Central memory CD8-positive, alpha-beta T cell (primary cell): ENCODE data around the gene LRPPRC.

Experiments
- ATAC-seq: fragments of 150-1000 bp; cut with Tn5 transposase; replicated peaks from 2 replicates; pipeline ENCODE4 v1.10.0; 2022; ENCODE audit warnings: mild to moderate bottlenecking, moderate FRiP score, moderate number of reproducible peaks; ENCODE audit not compliant: poor library complexity, severe bottlenecking; ENCODE audit errors: extremely low read depth
- DNase-seq, 2 donors: peaks; one replicate each; pipeline ENCODE4 v3.0.0; 2021; ENCODE audit warnings: low spot score in 2 of 2
- H3K27ac Mint-ChIP-seq: one replicate; pipeline ENCODE4 v1.8.0; 2022; ENCODE audit warnings: low read depth, mild to moderate bottlenecking, moderate library complexity, mixed read lengths
- H3K27me3 Mint-ChIP-seq: one replicate; pipeline ENCODE4 v1.8.0; 2022; ENCODE audit warnings: mixed read lengths
- H3K36me3 Mint-ChIP-seq: one replicate; pipeline ENCODE4 v1.8.0; 2022; ENCODE audit warnings: mild to moderate bottlenecking, moderate library complexity, mixed read lengths; ENCODE audit not compliant: insufficient read depth
- H3K4me1 Mint-ChIP-seq: one replicate; pipeline ENCODE4 v1.8.0; 2022; ENCODE audit warnings: mixed read lengths
- H3K4me3 Mint-ChIP-seq: one replicate; pipeline ENCODE4 v1.8.0; 2022; ENCODE audit warnings: mild to moderate bottlenecking, moderate library complexity, mixed read lengths
- H3K9me3 Mint-ChIP-seq: one replicate; pipeline ENCODE4 v1.8.0; 2022; ENCODE audit warnings: mixed read lengths

Gene LRPPRC

DNA sequence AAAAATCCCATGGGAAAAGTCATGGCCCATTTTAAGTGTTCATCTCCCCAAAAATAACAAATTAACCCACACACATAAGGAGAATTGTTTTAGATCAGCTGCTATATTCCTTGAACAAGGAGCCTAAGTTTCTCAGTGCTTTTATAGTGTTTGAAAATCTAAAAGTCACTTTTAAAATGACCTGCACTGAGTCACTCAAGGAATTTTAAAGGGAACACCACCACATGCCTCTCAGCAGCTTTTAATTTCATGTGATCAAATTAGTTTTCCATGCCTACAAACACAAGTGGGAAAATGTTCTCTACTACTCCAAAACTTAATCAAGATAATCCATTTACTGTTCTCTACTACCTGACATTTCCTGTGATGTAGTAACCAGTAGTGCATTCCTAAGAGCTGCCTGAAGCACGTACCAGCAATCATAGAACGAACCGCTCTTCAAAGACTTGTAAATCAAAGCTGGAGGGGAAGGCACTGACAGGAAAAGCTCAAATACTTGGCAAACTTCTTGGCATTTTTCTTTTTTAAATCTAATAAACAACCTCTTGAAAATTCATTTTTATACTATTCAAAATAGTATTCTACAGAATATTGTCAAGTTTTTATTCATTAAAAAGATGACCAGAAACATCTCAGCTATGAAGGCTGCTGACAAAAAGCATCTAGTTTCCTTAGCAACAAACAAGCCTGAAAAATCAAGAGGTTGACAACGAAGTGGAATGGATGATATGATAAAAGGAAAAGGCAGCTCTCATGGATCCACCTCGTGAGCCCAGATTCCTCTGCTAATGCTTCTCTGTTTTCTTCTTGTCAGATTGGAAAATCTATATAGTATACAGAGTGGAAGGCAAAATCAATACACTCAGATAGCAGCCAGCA is 37.2 kb downstream of the LRPPRC start:
- peaks cover 54% of the 10 kb centered on the region for H3K36me3 Mint-ChIP-seq

DNA sequence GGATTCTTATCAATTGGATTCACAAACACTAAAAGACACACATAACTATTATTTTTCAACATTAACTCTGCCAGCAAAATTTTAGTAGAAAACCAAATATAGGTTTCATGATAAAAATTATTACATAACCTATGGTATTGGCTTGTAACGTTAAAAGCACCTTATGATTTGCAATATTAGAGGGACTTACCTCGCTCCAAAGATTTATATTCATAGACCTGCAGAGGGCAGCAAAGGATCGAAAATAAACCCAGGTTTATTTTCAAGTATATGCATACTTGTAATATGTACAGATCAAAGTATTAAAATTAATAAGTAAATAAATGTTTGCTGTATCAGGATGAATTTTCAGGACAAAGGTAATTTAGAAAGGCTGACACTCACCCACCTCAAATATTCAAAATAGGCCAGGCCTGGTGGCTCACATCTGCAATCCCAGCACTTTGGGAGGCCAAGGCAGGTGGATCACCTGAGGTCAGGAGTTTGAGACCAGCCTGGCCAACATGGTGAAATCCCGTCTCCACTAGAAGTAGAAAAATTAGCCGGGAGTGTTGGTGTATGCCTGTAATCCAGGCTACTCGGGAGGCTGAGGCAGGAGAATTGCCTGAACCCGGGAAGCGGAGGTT is 45.3 kb downstream of the LRPPRC start:
- H3K4me3 Mint-ChIP-seq, result no peak overlapping the region
- H3K9me3 Mint-ChIP-seq, result no peaks in the 10 kb centered on the region
- ATAC-seq, result no peak
- DNase-seq, result no peak
- no peak overlapping the region for H3K27ac Mint-ChIP-seq
- H3K36me3 Mint-ChIP-seq, result peaks cover 50% of the 10 kb centered on the region
- peaks cover 7% of the 10 kb centered on the region for H3K4me1 Mint-ChIP-seq
- H3K27me3 Mint-ChIP-seq, result no peaks in the 10 kb centered on the region

More for the DNA sequence above, 37.2 kb downstream of the LRPPRC start:
- Mint-ChIP-seq H3K4me3 (no peak overlapping the region), H3K27me3 (no peaks in the 10 kb centered on the region), H3K4me1 (no peaks in the 10 kb centered on the region), H3K27ac (no peak overlapping the region), H3K9me3 (no peaks in the 10 kb centered on the region)
- ATAC-seq (no peak), DNase-seq (no peak)

DNA sequence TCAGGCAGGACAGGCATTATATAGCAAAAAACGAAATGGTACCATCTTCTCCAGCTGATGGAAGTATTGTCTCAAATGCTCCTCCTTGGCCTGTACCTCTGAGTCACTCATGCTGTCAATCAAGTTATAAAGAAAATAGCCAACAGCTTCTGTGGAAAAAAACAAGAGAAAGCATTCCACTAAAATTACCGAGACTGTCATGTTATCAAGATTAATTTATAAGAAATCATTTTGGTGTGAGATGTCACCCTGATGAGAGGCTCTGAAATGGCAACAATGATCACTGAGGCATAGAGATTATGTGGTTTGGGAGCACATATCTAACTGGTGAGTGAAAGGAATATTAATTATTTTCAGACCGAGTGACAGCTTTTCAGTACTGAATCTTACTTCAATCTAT is 47.4 kb downstream of the LRPPRC start:
- Mint-ChIP-seq H3K36me3 (peaks cover 47% of the 10 kb centered on the region), H3K27ac (no peak overlapping the region), H3K4me3 (no peak overlapping the region), H3K9me3 (no peaks in the 10 kb centered on the region), H3K27me3 (no peaks in the 10 kb centered on the region), H3K4me1 (peaks cover 7% of the 10 kb centered on the region)
- DNase-seq, result no peak
- no peak for ATAC-seq

DNA sequence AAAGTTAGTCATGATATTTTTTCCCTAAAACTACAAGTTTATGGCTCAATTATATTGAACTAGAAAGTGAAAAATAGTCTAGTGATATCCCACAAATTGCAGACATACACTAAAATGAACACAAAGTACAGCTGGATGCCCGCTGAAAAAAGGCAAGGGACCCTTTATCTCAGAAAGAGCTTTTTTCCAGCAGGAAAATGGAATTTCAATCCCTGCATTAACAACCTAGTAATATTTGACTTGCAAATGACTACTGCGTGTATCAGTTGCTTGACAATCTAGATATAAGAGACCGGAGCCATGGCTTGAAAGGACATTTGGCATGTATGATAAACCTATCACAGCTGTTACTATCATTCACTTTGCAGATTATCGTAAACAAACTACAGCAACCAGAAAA is 49.1 kb downstream of the LRPPRC start:
- Mint-ChIP-seq H3K4me3 (no peak overlapping the region), H3K27me3 (no peaks in the 10 kb centered on the region), H3K9me3 (no peaks in the 10 kb centered on the region), H3K27ac (no peak overlapping the region), H3K4me1 (no peaks in the 10 kb centered on the region), H3K36me3 (peaks cover 45% of the 10 kb centered on the region)
- DNase-seq (no peak), ATAC-seq (no peak)

DNA sequence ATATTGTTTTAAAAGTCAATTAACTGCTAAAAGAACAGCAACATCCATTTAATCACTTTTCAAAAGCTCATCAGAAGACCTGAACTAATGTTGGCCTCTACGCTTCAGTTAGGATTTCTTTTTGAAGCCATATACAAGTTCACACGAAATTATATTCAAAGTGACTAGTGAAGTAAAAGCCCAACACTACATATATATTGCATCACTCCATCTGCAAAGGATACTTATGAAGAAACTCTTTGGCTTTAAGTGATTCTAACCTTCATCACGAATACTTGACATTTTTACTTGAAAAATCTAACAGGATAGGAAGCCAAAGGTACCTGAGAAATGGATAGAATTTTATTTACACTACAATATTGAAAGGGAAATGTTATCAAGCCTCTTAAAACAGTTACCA is 50.4 kb downstream of the LRPPRC start:
- H3K36me3 Mint-ChIP-seq, result peaks cover 47% of the 10 kb centered on the region
- H3K9me3 Mint-ChIP-seq, result no peaks in the 10 kb centered on the region
- DNase-seq, result no peak
- no peak for ATAC-seq
- H3K27ac Mint-ChIP-seq, result no peak overlapping the region
- no peaks in the 10 kb centered on the region for H3K4me1 Mint-ChIP-seq
- H3K4me3 Mint-ChIP-seq, result no peak overlapping the region
- H3K27me3 Mint-ChIP-seq, result no peaks in the 10 kb centered on the region

DNA sequence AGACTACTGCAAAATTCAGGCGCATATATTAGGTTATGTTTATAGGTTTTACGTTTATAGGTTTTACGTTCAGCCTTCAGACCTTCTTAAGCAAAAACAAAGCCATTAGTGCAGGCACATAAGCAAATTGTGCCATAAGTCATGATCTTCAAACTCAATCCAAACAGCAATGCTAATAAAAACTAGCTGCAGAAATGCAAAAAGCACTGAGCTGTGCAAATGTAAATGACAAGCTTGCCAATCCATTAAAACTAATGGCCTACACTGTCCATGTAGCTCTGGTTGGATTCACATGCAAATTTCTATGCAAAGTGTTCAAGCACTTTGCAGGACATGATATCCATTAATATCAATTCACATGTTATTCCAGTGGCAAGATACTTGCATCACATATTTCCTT is 50.9 kb downstream of the LRPPRC start:
- no peaks in the 10 kb centered on the region for H3K9me3 Mint-ChIP-seq
- no peak overlapping the region for H3K27ac Mint-ChIP-seq
- H3K27me3 Mint-ChIP-seq, result no peaks in the 10 kb centered on the region

DNA sequence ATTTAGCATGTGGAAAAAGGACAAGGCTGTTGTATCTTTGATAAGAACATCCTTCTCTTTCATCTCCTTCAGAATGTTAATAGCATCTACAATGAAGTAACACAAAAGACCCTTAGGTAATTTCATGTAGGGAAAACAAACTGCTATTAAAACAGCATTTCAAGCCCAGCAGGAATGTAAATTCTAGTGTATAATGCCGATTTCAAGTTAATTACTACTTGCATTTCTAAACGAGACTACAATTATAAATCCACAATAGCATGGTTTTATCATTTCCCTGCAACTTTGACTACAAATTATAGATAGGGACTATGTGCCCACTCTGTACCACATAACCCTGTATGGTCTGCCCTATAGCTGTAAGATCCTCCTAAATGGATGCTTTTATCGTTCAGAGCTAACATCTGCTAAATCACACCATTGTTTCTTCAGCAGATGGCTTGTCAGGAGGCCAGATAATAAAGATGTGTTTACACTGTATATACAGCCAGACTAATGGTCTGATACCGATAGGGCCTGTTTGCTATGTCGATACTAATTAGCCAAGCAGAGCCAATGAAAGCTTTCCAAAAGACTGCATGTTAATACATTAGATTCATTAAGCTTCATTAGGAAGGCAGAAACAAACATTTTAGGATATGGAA is 51.9 kb downstream of the LRPPRC start:
- DNase-seq (no peak), ATAC-seq (no peak)
- no peaks in the 10 kb centered on the region for H3K4me1 Mint-ChIP-seq
- peaks cover 46% of the 10 kb centered on the region for H3K36me3 Mint-ChIP-seq
- H3K27me3 Mint-ChIP-seq, result no peaks in the 10 kb centered on the region
- no peak overlapping the region for H3K4me3 Mint-ChIP-seq
- no peak overlapping the region for H3K27ac Mint-ChIP-seq
- no peaks in the 10 kb centered on the region for H3K9me3 Mint-ChIP-seq

More for the DNA sequence above, 50.9 kb downstream of the LRPPRC start:
- H3K4me3 Mint-ChIP-seq, result no peak overlapping the region
- ATAC-seq, result no peak
- DNase-seq, result no peak
- H3K4me1 Mint-ChIP-seq, result no peaks in the 10 kb centered on the region
- H3K36me3 Mint-ChIP-seq, result peaks cover 48% of the 10 kb centered on the region

DNA sequence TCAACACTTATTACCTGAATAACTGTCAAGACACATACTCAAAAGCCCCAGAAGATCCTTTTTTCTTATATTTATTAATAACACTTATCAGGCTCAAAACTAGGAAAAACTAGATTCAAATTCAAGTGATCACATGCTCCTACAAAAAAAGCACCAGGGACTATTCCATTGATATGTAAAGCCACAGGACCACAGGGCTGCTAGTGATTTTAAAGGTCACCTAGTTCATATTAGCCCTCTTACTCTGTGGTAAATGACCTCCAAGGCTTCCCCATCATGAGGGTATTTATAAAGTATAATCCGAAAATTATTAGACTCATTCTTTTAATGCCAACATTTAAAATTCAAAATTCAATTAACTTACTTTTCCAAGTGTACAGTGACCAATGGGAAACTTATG is 52.5 kb downstream of the LRPPRC start:
- H3K4me3 Mint-ChIP-seq, result no peak overlapping the region
- H3K36me3 Mint-ChIP-seq, result peaks cover 42% of the 10 kb centered on the region

DNA sequence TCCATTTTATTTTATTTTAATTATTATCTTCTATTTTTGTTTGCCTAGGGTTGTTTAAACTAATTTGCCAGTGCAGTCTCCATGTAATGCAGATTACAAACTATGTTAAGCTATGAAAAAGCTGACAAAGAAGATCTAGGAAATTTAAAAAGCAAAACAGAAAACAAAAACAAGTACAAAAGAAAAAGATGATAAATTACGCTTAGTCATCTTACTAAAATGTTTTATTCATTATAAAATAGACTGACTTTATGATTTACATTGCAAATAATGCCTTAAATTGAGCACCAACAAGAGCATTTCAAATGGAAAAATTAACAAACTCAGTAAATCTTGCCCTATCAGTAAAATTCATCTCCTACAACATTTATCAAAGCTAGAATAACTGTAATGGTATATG is 52.9 kb downstream of the LRPPRC start:
- Mint-ChIP-seq H3K27me3 (no peaks in the 10 kb centered on the region), H3K27ac (no peak overlapping the region), H3K4me3 (no peak overlapping the region), H3K4me1 (no peaks in the 10 kb centered on the region), H3K36me3 (peaks cover 39% of the 10 kb centered on the region), H3K9me3 (no peaks in the 10 kb centered on the region)
- DNase-seq (no peak), ATAC-seq (no peak)

More for the DNA sequence above, 52.5 kb downstream of the LRPPRC start:
- H3K9me3 Mint-ChIP-seq, result no peaks in the 10 kb centered on the region
- no peaks in the 10 kb centered on the region for H3K27me3 Mint-ChIP-seq
- ATAC-seq (no peak), DNase-seq (no peak)
- no peak overlapping the region for H3K27ac Mint-ChIP-seq
- H3K4me1 Mint-ChIP-seq, result no peaks in the 10 kb centered on the region

DNA sequence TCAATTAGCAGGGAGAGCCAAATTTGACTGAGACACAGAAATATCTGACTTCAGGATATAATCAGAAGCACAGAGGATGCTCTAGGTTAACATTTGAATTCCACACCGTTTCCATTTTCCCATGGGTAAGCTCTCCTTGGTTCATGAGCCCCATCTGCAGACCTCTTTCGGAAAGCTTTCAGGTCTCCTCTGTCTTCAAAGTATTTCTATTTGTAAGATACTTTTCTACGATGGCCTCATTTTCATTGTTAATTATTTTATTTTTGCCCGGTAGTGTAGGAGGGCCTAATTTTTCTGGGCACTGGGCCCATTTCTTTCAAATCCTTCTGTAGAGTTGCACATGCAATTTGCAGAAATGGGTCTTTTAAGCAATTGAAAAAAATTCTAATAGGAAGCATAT is 53.8 kb downstream of the LRPPRC start:
- Mint-ChIP-seq H3K9me3 (no peaks in the 10 kb centered on the region), H3K4me1 (no peaks in the 10 kb centered on the region), H3K36me3 (peaks cover 38% of the 10 kb centered on the region), H3K27me3 (no peaks in the 10 kb centered on the region), H3K4me3 (no peak overlapping the region), H3K27ac (no peak overlapping the region)
- DNase-seq, result no peak
- no peak for ATAC-seq

DNA sequence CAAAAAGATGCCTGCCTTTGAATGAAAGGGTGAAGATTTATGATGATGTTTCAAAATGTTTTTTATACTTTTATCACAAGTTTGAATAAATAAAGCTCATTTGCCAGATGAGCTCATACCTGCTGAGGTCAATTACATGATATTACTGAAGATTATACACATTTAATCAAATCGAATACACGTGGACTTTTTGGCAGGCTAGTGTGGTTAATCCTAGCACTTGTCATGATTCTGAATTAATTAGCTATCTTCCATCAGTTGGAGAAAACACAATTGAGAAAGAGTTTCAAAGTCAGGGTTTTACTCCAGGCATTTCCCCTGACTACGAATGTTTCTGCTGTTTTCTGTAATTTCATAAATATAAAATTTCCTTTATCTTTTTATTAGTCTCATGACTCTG is 54.4 kb downstream of the LRPPRC start:
- Mint-ChIP-seq H3K4me3 (no peak overlapping the region), H3K27me3 (no peaks in the 10 kb centered on the region), H3K27ac (no peak overlapping the region), H3K9me3 (no peaks in the 10 kb centered on the region), H3K36me3 (peaks cover 34% of the 10 kb centered on the region), H3K4me1 (no peaks in the 10 kb centered on the region)
- ATAC-seq, result no peak
- no peak for DNase-seq

DNA sequence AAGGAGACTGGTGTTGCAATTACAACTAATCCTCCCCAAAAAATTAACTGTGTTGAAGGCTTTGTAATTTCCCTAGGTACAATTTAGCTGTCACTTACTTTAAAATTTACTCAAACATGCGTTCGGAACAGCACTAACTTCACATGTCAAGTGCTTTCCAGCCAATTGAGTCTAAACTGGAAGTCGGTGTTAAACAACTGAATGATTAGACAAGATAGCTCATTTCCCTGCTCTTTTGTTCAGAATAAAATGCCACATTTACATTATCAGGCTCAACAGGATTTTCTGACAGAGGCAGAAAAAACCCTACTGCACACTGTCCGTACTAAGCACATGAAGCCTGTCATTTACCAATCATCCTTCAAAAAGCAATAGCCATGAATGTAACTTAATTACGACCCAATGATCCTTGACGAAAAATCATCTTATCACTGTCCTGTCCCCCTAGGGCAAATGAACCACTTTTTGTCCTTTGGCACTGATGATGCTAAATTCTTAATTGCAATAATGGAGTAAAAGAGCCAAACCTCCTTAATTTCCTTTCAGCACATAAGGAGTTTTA is 56.0 kb downstream of the LRPPRC start:
- no peak overlapping the region for H3K27ac Mint-ChIP-seq
- no peak overlapping the region for H3K4me3 Mint-ChIP-seq
- DNase-seq (no peak), ATAC-seq (no peak)
- H3K4me1 Mint-ChIP-seq, result no peaks in the 10 kb centered on the region
- no peaks in the 10 kb centered on the region for H3K9me3 Mint-ChIP-seq
- H3K36me3 Mint-ChIP-seq, result peaks cover 26% of the 10 kb centered on the region
- H3K27me3 Mint-ChIP-seq, result no peaks in the 10 kb centered on the region
